ENCODE results near the gene KRTAP6-1.

DNA sequence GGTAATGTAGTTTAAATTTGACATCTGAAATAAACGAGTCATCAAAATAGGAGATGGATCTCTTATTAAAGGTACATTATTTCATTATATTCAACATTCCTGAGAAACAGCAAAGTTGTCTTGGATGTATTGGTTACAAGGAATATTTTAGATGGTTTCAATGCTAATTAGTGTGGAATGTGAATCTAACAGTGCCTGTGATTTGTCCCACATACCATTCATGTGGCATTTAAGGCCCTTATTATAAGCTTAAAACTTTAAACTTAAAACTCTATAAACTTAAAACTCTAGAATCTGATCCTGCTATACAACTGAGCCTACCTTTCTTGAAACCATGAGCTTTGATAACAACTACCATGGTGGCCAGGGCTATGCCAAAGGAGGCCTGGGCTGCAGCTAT lies 12.9 kb downstream of the KRTAP6-1 start, which contains the start of gene KRTAP22-1:
- TF ChIP-seq, protein P1, sequence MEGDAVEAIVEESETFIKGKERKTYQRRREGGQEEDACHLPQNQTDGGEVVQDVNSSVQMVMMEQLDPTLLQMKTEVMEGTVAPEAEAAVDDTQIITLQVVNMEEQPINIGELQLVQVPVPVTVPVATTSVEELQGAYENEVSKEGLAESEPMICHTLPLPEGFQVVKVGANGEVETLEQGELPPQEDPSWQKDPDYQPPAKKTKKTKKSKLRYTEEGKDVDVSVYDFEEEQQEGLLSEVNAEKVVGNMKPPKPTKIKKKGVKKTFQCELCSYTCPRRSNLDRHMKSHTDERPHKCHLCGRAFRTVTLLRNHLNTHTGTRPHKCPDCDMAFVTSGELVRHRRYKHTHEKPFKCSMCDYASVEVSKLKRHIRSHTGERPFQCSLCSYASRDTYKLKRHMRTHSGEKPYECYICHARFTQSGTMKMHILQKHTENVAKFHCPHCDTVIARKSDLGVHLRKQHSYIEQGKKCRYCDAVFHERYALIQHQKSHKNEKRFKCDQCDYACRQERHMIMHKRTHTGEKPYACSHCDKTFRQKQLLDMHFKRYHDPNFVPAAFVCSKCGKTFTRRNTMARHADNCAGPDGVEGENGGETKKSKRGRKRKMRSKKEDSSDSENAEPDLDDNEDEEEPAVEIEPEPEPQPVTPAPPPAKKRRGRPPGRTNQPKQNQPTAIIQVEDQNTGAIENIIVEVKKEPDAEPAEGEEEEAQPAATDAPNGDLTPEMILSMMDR (IDR thresholded peaks at IDR 0.05) = no peak
- no peak for TF ChIP-seq POLR2A (IDR thresholded peaks at IDR 0.05)

Measured in esophagus squamous epithelium (tissue), 4 donors.